Measurements from ENCODE around the gene ADGRG4.

Gene ADGRG4

DNA sequence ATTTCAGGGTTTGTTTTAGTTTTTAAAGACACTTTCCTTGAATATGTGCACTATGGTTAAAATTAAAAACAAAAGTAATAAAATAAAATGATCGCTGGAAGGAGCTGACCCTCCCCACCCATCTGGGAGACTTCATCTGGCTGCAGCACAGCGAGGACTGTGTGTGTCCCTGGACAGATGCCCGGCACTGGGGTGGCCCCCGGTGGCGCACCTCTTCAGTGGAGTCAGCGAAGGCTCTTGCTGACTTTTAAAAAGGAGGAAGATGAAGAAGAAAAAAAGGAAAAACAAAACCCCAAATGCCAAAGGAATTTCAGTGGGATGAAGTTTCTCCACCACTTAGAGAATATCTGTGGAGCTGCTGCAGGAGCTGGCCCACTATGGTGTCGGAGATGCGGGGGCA lies 5.4 kb upstream of the ADGRG4 start:
- no peak for DNase-seq

- no peak for DNase-seq
Measured at GRCh38 chrX:136303041-136303440, 2.3 kb downstream of the ADGRG4 start.

DNA sequence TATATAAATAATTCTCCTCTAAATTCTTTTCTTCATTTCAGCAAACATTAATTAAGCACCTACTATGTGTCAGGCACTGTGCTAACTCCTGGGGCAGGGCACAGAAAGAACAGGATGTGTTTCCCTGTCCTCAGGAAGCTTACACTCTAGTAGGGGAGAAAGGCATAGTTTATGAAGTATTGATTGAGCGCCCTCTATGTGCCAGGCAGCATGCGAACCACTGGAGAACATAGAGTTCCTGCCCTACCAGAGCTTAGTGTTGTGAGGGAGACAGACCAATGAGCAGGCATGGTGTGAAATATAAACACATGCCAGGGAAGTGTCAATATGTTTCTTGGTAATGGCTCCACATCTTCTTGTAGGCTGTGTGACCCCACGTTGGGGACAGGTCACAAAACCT lies 3.7 kb downstream of the ADGRG4 start:
- no peak for DNase-seq

DNA sequence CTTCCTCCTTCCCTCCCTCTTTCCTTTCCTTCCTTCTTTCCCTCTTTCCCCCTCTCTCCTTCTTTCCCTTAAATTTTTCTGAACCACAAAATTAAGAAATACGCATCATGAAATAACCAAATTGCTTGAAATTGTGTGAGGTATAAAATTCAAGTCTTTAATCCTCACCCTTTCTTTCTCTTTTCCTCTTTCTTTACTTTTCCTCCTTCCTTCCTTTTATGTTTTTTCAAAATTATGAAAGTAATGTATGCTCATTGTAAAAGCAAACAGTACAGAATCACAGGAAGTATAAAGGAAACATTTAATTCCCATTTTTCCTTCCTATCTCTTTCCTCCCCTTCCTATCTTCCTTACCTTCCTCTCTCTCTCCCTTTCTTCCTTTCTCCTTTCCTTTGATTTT lies 5.4 kb downstream of the ADGRG4 start:
- no peak for DNase-seq

- DNase-seq, result no peak
Measured at GRCh38 chrX:136307471-136307870, 6.7 kb downstream of the ADGRG4 start.

GRCh38 chrX:136310411-136310810 lies 9.6 kb downstream of the ADGRG4 start:
- DNase-seq, result no peak

DNA sequence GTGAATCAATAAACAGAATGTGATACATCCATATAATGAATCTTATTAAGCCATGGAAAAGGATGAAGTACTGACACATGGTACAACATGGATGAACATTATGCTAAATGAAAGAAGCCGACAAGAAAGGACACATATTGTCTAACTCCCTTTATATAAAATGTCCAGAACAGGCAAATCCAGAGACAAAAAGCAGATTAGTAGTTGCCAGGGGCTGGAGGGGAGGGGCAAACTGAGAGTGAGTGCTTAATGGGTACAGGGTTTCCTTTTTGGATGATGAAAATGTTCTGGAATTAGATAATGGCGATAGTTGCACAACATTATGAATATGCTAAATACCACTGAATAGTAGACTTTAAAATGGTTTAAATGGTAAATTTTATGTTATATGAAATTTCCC lies 17.4 kb downstream of the ADGRG4 start:
- DNase-seq, result no peak

- DNase-seq, result no peak
Measured at GRCh38 chrX:136318895-136319597, 18.3 kb downstream of the ADGRG4 start.

- no peak for DNase-seq
Measured at GRCh38 chrX:136319600-136319999, 18.8 kb downstream of the ADGRG4 start.

- no peak for DNase-seq
Measured at GRCh38 chrX:136321532-136321931, 20.8 kb downstream of the ADGRG4 start.

- DNase-seq, result no peak
Measured at GRCh38 chrX:136322064-136322463, 21.3 kb downstream of the ADGRG4 start.

DNA sequence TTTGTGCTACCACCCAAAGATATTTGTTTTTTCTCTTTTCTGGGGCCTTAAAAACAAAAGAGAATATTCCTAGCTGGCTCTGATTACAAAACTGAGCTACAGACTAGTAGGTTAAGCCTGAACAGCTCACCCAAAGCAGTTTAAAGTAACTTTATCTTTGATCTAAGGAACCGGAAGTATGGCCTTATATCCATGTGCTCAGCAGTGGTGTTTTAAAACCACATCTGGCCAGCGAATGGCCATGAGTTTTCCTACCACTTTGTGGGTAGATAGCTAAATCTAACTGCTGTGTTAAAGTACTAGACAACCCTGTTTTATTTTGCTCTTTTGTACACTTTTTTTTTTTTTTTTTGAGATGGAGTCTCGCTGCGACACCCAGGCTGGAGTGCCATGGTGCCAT lies 24.6 kb downstream of the ADGRG4 start:
- DNase-seq, result no peak

DNA sequence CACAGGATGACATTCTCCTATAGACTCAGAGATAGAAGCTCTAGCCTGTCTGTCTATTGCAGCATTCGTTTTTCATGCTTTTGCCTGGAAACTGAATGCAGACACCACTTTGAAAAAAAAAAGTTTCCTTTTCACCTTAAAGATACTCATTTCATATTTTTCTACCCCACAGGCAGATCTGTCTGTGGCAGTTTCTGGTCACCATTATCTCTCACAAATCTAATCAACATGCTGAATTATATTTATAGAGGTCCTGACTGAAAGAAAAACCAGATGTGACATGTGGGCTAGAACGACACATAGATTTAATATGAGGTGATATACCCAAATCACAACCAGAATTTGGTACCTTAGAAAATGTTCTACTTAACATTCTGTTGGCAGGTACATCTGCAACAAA lies 28.2 kb downstream of the ADGRG4 start:
- no peak for DNase-seq

GRCh38 chrX:136336623-136337022 lies 35.9 kb downstream of the ADGRG4 start:
- no peak for DNase-seq

DNA sequence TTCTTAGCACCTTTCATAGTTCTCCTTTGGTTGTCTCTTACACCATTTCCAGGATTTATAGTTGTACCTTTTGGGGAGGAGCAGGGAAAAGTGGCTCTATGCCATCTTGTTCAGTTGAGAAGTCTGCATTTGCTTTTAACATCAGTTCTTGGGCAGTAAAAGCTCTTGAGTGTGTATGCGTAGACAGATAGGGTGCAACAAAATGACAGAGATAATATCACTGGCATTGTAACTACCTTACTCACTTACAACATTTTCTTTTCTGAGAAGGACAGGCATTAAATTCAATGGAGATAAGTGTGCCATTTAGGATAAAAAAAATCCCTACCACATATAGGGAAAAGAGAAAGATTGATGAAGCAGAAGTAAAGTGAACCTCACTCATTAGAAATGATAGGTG lies 38.9 kb downstream of the ADGRG4 start:
- DNase-seq, result no peak

DNA sequence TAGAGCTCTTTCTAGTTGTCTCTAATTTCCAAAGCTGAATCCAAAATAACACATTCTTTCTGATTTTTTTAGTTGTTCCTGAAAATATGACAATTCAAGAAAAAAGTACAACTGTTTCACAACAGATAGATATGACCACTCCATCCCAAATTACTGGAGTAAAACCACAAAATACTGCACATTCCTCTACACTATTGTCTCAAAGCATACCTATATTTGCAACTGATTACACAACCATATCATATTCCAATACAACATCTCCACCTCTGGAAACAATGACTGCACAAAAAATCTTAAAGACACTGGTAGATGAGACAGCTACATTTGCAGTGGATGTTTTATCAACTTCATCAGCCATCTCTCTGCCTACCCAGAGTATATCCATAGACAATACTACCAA lies 43.6 kb downstream of the ADGRG4 start:
- no peak for DNase-seq

DNA sequence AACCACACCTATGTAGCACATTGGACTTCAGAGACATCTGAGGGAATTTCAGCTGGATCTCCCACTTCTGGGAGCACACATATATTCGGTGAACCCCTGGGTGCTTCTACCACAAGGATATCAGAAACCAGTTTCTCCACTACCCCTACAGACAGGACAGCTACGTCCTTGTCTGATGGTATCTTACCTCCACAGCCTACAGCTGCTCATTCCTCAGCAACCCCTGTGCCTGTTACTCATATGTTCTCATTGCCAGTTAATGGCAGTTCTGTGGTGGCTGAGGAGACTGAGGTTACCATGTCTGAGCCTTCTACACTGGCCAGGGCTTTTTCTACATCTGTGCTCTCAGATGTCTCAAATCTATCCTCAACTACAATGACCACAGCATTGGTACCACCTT lies 45.7 kb downstream of the ADGRG4 start:
- no peak for DNase-seq

GRCh38 chrX:136347706-136348105 lies 46.9 kb downstream of the ADGRG4 start:
- no peak for DNase-seq

GRCh38 chrX:136353526-136354093 lies 52.8 kb downstream of the ADGRG4 start:
- DNase-seq, result no peak

GRCh38 chrX:136354201-136354600 lies 53.4 kb downstream of the ADGRG4 start:
- no peak for DNase-seq

DNA sequence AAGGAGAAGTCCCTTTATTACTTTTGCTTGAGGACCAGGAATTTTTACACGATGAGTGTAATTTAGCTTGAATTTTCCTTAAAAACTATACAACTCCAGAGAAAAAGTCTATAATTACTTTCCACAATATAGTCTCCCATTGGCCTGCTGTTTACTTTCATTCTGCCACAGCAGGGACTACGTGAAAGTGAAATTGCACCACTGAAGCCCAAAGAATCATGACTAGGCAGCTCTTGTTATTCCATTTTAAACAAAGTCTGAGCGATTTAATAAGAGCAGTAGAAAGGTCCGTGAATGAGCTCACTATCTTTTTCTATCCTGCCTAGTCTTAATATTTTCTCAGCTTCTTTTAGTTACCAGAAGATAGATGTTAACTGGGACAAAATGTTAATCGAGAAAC lies 68.6 kb downstream of the ADGRG4 start:
- no peak for DNase-seq

GRCh38 chrX:136376713-136377112 lies 76.0 kb downstream of the ADGRG4 start:
- no peak for DNase-seq

DNA sequence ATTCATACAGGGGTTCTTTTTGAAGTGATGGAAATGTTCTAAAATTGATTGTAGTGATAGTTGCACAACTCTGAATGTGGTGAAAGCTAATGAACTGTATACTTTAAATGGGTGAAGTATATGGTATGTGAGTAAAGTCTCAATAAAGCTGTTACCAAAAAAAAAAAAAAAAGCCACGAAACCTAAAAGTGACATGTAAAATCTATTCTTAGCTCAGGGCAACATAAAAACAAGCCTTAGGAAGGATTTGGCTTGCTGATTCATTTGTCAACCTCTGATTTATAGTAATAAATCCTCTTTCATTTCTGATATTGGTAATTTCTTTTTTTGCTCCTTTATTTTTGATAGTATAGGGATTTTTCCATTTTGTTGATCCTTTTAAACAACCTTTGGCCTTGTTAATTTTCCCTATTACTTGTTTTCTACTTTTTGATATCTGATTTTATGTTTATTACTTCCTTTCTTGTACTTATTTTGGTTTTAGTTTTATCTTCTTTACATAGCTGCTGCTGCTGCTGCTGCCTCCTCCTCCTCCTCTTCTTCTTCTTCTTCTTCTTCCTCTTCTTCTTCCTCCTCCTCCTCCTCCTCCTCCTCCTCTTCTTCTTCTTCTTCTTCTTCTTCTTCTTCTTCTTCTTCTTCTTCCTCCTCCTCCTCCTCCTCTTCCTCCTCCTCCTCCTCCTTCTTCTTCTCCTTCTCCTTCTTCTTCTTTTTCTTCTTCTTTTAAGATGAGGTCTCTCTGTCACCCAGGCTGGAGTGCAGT lies 79.4 kb downstream of the ADGRG4 start:
- DNase-seq, result no peak

DNA sequence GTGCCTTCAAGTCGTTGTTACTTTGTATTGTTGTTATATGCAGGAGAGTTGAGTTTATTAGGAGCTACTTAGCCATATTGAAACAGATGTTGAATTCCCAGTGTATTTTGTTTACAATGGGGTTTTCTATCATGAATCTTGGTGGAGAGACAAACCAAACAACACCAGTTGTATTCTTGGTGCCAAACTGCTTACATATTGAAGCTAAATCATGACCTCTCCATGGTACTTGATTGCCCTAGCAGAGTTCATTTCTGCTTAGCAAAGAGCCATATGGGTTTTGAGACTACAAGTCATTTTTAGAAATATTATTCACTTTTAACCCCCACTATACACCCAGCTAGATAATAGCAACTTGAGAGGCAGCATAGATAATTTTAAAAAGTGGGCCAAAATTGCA lies 85.4 kb downstream of the ADGRG4 start:
- DNase-seq, result no peak

Measured in NCI-H510A (cell line).